ENCODE data around the gene TLCD5.

DNA sequence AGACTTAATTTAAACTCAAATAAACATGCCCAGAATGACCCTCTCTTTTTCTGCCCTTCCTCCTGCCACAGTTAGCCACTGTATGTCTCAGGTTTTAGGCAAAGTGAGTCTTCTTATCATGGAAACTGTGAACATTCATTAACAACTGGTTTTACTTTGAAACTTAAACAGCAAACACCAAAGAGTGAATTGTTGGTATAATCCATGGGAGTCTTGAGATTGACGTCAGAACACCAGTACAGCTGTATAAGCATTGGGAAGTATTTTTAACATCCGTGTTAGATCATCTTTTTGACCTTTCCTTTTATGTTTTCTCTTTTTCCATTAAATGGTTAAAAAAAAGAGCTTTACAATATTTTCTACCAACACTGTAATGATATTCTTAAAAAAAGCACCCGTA is 50.0 kb downstream of the TLCD5 start:
- TF ChIP-seq, protein P1, sequence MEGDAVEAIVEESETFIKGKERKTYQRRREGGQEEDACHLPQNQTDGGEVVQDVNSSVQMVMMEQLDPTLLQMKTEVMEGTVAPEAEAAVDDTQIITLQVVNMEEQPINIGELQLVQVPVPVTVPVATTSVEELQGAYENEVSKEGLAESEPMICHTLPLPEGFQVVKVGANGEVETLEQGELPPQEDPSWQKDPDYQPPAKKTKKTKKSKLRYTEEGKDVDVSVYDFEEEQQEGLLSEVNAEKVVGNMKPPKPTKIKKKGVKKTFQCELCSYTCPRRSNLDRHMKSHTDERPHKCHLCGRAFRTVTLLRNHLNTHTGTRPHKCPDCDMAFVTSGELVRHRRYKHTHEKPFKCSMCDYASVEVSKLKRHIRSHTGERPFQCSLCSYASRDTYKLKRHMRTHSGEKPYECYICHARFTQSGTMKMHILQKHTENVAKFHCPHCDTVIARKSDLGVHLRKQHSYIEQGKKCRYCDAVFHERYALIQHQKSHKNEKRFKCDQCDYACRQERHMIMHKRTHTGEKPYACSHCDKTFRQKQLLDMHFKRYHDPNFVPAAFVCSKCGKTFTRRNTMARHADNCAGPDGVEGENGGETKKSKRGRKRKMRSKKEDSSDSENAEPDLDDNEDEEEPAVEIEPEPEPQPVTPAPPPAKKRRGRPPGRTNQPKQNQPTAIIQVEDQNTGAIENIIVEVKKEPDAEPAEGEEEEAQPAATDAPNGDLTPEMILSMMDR (IDR thresholded peaks at IDR 0.05; ENCODE audit: low read length), result no peak
- TF ChIP-seq EZH2 (IDR thresholded peaks at IDR 0.05; ENCODE audit: borderline replicate concordance, low read length), result no peak

All from OCI-LY1 (cell line).